ENCODE data around the gene COQ3.
A peak's percentile ranks its signal among the peaks of the same experiment; 100 is the strongest.
"Not testable (repeated sequence)": the region's sequence is repeated elsewhere in the genome, so short reads cannot be mapped to it uniquely, and the experiment has no call there.

The COQ3 gene

DNA sequence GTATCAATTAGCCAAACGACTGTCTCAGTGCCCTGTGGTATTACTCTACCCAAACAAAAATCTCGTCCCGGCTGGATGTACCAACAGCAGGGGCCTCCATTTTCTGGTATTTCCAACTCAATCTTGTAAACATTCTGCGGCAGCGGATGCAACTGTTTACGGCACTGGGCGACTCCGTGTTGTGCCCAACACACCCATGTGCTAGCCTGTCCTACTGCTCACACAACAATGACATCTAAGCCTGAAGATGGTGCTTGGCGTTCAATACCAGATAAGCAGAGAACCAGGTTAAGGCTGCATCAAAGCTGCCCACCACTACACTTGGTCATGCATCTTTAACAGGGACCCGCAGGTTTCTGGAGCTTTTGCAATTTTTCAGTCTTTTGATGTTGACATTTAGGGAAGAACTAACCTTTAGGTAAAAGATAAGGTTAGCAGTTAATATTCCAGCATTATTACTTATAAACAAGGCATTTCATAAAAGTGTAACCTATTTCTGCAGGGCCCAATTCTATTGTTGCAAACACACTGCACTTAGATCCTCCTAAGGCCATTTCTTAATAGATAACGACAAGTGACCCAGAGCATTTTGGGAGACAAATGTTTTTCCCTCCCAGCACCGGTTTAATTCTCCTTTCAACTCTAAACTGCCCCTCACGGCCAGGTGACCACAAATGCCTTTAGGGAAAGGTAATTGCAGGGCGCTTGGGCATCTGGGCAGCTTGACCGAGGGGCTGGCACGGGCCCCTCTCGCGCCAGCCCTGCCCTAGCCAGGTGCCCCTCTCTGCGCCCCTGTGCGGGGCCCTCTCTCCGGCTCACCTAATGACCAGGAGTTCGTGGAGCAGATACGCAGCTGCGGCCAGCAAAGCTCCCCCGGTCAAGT, 45.5 kb downstream of the COQ3 start:
- TF ChIP-seq, protein P1, sequence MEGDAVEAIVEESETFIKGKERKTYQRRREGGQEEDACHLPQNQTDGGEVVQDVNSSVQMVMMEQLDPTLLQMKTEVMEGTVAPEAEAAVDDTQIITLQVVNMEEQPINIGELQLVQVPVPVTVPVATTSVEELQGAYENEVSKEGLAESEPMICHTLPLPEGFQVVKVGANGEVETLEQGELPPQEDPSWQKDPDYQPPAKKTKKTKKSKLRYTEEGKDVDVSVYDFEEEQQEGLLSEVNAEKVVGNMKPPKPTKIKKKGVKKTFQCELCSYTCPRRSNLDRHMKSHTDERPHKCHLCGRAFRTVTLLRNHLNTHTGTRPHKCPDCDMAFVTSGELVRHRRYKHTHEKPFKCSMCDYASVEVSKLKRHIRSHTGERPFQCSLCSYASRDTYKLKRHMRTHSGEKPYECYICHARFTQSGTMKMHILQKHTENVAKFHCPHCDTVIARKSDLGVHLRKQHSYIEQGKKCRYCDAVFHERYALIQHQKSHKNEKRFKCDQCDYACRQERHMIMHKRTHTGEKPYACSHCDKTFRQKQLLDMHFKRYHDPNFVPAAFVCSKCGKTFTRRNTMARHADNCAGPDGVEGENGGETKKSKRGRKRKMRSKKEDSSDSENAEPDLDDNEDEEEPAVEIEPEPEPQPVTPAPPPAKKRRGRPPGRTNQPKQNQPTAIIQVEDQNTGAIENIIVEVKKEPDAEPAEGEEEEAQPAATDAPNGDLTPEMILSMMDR (IDR thresholded peaks at IDR 0.05) = no peak
- no peak for DNase-seq (ENCODE audit: low spot score)
- peak overlapping the region; percentile 91 for H3K4me3 ChIP-seq
- peak overlapping the region; percentile 20 to 82 for H3K27ac ChIP-seq

DNA sequence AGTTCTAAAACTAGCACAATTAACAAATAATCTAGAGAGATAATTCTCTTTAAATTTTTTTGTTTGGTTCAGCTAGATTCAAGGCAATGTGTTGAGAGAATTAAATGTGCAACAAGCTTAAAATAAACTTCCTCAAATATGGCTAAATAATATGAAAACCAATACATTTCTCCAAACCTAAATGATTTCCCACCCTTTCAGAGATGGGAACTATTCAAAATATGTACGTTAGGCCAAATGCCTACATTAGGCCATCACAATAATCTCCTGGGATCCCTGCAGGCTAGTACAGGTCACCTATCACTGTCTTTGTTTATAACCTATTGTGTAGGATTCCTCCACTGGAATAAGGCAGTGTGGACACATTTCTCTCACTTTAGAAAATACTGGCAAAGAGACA, 46.2 kb downstream of the COQ3 start:
- Histone ChIP-seq H3K27ac (no peak overlapping the region), H3K4me3 (no peak overlapping the region)
- no peak for DNase-seq (ENCODE audit: low spot score)
- TF ChIP-seq, protein P1 (IDR thresholded peaks at IDR 0.05) = no peak

DNA sequence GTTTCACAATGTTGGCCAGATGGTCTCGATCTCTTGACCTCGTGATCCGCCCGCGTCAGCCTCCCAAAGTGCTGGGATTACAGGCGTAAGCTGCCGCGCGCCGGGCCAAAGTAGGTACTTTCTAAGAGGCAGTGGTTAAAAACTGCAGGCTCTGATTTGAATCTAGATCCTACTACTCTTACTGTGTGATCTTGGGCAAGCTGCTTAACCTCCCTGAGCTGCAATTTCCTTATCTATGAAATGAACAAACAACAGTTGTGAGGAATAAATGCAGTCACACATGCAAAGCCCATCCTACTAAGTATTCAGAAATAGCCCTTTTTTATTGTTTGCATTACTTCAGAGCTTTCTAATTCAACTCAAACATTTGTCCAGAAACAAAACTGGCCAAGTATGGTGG, 47.4 kb downstream of the COQ3 start:
- no peak for DNase-seq (ENCODE audit: low spot score)
- TF ChIP-seq, protein P1 (IDR thresholded peaks at IDR 0.05) = no peak
- Histone ChIP-seq H3K4me3 (no peak overlapping the region), H3K27ac (no peak overlapping the region)

DNA sequence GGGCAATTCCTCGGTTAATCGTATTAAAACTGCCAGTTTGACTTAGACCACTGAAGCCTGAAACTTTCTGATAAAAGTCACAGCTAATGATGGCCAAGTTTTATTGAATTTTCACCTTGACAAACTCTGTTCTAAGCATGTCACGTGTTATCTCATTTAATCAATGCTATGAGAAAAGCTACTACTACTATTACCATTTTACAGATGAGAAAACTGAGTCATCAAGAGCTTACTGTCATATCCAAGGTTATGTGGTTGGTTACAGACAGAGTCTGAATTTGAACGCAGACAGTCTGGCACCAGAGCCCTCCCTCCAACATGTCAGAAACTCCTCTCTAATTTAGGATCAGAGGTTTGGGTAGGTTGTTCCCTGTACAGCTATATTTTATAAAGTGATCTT, 48.8 kb downstream of the COQ3 start:
- TF ChIP-seq, protein P1 (IDR thresholded peaks at IDR 0.05) = no peak
- Histone ChIP-seq H3K4me3 (no peak overlapping the region), H3K27ac (no peak overlapping the region)
- no peak for DNase-seq (ENCODE audit: low spot score)

DNA sequence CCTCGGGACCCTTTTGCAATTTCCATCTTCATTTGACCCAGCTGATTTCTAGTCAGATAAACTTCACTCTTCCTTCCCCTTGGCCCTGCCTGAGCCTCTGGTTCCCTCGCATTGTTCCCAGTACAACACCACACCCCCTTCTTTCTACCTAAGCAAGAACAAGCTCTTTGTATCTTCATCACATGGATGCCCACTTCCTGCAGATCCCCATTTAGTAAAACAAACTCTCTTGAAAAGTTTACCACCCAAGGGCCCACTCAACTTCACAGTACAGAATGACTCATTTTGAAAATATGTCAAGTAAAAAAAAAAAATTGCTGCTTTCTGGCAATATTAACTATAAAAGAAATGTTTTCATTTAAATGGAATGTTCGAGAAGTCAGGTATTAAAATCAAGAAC, 49.7 kb downstream of the COQ3 start:
- DNase-seq (ENCODE audit: low spot score) = no peak
- no peak overlapping the region for H3K27ac ChIP-seq
- TF ChIP-seq, protein P1 (IDR thresholded peaks at IDR 0.05) = no peak
- H3K4me3 ChIP-seq = no peak overlapping the region

DNA sequence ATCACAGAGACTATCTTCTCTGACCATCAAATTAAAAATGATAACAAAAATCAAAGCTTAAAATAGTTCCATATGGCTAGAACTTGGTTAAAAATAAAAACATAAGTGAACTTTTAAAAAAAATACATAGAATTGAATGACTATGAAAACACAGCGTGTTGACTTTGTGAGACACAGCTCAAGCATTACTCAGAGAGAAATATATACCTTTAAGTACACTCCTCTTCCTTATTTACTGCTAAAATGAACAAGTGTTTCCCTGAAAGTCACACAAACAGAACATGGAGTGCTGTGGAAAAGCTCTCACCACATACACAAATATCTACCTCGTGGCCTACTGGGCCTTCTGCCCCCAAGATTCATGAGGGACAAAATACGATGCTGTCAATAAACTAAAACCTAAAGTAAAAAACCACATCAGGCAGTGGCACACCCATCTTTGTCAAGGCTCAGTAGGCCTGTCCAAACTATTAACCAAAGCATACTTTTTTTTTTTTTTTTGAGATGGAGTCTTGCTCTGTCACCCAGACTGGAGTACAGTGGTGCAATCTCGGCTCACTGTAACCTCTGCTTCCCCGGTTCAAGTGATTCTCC, 52.0 kb downstream of the COQ3 start:
- no peak for DNase-seq (ENCODE audit: low spot score)
- TF ChIP-seq, protein P1 (IDR thresholded peaks at IDR 0.05) = no peak
- Histone ChIP-seq H3K27ac (no peak overlapping the region), H3K4me3 (no peak overlapping the region)

DNA sequence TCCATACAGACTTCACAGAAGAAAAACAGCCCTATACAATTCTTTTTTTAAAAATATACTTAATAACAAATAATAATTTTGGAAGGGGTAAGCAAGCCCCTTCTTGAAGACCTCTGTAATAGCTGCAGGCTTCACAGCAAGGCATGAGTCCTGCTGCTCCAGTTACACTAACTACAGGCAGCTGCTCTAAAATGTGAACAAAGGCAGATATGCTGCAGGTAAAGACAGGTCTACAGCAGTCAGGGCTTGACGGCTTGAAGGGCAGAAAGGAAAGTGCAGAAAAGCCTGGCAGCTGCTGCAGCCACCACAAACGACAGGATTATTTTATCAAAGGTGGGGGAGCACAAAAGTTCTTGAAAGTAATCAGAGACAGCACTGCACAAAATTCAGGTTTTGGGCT, 55.8 kb downstream of the COQ3 start:
- Histone ChIP-seq H3K27ac (no peak overlapping the region), H3K4me3 (no peak overlapping the region)
- no peak for DNase-seq (ENCODE audit: low spot score)
- TF ChIP-seq, protein P1 (IDR thresholded peaks at IDR 0.05) = no peak

DNA sequence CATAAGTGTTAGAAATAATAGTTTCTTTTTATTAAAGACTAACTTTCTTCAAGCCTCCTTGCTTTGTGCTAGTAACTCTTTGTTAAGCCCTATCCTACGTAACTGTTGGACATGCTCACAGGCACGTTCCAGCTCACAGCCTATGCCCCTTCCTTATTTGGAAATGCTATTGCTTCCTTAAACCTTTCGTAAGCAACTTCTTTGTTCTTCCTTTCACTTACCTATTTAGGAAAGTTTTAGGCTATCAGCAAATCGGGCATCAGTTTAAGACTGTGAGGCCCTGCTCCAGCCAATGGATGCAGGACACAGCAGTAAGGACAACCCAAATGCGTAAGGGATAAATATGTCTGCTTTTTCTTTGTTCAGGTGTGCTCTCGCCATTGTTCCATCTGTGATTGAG, 58.7 kb downstream of the COQ3 start:
- not testable (repeated sequence) for H3K4me3 ChIP-seq; H3K27ac ChIP-seq; DNase-seq (ENCODE audit: low spot score)
